ENCODE measurements around the gene FASTKD3. TPM values are rescaled to one million over a fixed set of nuclear protein-coding genes. Genes with fewer than 3 reads are reported as not detected.

FASTKD3 gene
- total and polyA plus RNA-seq, 2 of the 4 experiments (the other 2 are of a cell fraction), result 8.4 to 12.7 TPM

- Histone ChIP-seq H3K36me3 (ENCODE audit: control insufficient read depth, insufficient read depth, low read length) (peaks cover 8% of the 10 kb centered on the region), H3K79me1 (ENCODE audit: low read depth in 1 of 2, low read length in 2 of 2) (peaks cover 25 to 45% of the 10 kb centered on the region in 2 experiments), H4K5ac (ENCODE audit: low read depth, low read length) (no peak overlapping the region), H3K18ac (ENCODE audit: low read depth, low read length) (no peak overlapping the region), H3K27ac (ENCODE audit: insufficient read depth, low read length) (no peak overlapping the region), H2BK15ac (ENCODE audit: low read depth, low read length) (no peak overlapping the region), H3K9me1 (ENCODE audit: insufficient read depth, low read length) (peaks cover 2% of the 10 kb centered on the region; the same call in 1 of the 2 replicates), H4K20me1 (ENCODE audit: insufficient read depth, low read length) (peaks cover 6% of the 10 kb centered on the region; the same call in 1 of the 2 replicates), H3K23ac (ENCODE audit: low read depth, low read length) (no peak overlapping the region), H2BK5ac (ENCODE audit: low read depth, low read length, poor library complexity, severe bottlenecking) (no peak overlapping the region), H3K9ac (ENCODE audit: low read depth, low read length) (no peak overlapping the region), H2AK9ac (replicated peaks; ENCODE audit: low read depth, low read length, poor library complexity) (no peak overlapping the region), H3K14ac (replicated peaks; ENCODE audit: low read depth, low read length) (no peak overlapping the region), H3K4me2 (ENCODE audit: low read depth, low read length) (no peak overlapping the region), H2BK20ac (ENCODE audit: low read depth, low read length) (no peak overlapping the region), H3K56ac (ENCODE audit: extremely low read depth, insufficient read depth, low read length) (no peak overlapping the region), H4K91ac (ENCODE audit: insufficient read depth, low read depth, low read length) (no peak overlapping the region), H2BK120ac (ENCODE audit: low read depth, low read length) (no peak overlapping the region), H4K8ac (ENCODE audit: low read depth in 2 of 2, low read length in 2 of 2) (no peak overlapping the region), H3K9me3 (ENCODE audit: control insufficient read depth, insufficient read depth, low read length) (no peaks in the 10 kb centered on the region), H2AFZ (replicated peaks; ENCODE audit: low read length, poor library complexity) (no peak overlapping the region), H2AK5ac (ENCODE audit: low read depth, low read length) (no peak overlapping the region), H3K27me3 (ENCODE audit: control insufficient read depth, insufficient read depth, low read length) (no peaks in the 10 kb centered on the region), H3K4ac (ENCODE audit: low read depth, low read length) (no peak overlapping the region), H3K4me1 (ENCODE audit: control insufficient read depth, insufficient read depth, low read length) (peaks cover 3% of the 10 kb centered on the region; the same call in 1 of the 2 replicates), H3K4me3 (ENCODE audit: insufficient read depth, low read depth, low read length) (no peak overlapping the region)
- ChIA-PET POLR2A (ENCODE audit: unreplicated experiment) (no interaction called here), CTCF (interaction anchor here (0.7 kb wide), 1 partner anchor 12 kb away, joined by 3 read pairs; no protein-coding TSS in a partner anchor)
- 25% methylated on average over 1 of the region's 4 CpGs; no CpG with 5 or more reads in 1 of the 2 experiments for WGBS, 2 experiments (ENCODE audit: extremely low coverage in 2 of 2, insufficient read length in 1 of 2)
- in situ Hi-C loops (cut with MboI; ENCODE audit: low sequenced_read_pairs), result no loop called here
- no TSS peak for BruUV-seq (replicated peaks)
- DNase-seq (peak; percentile 45), ATAC-seq (ENCODE audit: low read depth) (no peak)
- dilution Hi-C loops (cut with HindIII; ENCODE audit: low sequenced_read_pairs, unreplicated experiment), result no loop called here
- no peak for TF ChIP-seq FOS (IDR thresholded peaks at IDR 0.05; ENCODE audit: low read depth, low read length)
- intact Hi-C loops (cut with micrococcal nuclease), result loop anchor here (10.0 kb wide), 1 partner anchor 962 kb away; no protein-coding TSS in a partner anchor
Observed at GRCh38 chr5:7872517-7873130, 3.8 kb upstream of the FASTKD3 start.

Data from IMR-90 (cell line).